Ovary (tissue), 9 donors: ENCODE data around the gene C9orf50. TPM values are rescaled to one million over a fixed set of nuclear protein-coding genes. Genes with fewer than 3 reads are reported as not detected.

Experiments used
- DNase-seq, 5 donors: peaks; one replicate each; pipeline ENCODE4 v3.0.0-alpha.2; 2019 to 2020
- H3K27ac ChIP-seq, 2 donors: fragments of 200-600 bp; one replicate each; pipeline versions ENCODE4 v1.5.1 to v1.8.0; 2019 to 2022
- H3K27me3 ChIP-seq: fragments of 200-600 bp; one replicate; pipeline ENCODE4 v1.8.0; 2022
- H3K36me3 ChIP-seq: fragments of 200-600 bp; sonication (generic); one replicate; pipeline ENCODE4 v1.5.1; 2019
- H3K4me1 ChIP-seq: one replicate; pipeline ENCODE4 v1.8.1; 2013; ENCODE audit warnings: mild to moderate bottlenecking, moderate library complexity; ENCODE audit not compliant: insufficient read depth
- H3K4me3 ChIP-seq: fragments of 200-600 bp; sonication (generic); one replicate; pipeline ENCODE4 v1.5.1; 2017
- H3K9me3 ChIP-seq, 2 donors: fragments of 200-600 bp in 1 of 2; sonication (generic) in 1 of 2; one replicate each; pipeline versions ENCODE4 v1.5.1 to v1.8.1; 2013 to 2019; ENCODE audit warnings: mild to moderate bottlenecking in 1 of 2, moderate library complexity in 1 of 2
- CTCF ChIP-seq, 3 donors: fragments of 450-650 bp in 2 of 3; fragments of 200-600 bp in 1 of 3; IDR thresholded peaks; one replicate each; pipeline versions ENCODE4 v1.5.1 to v1.8.0; 2016 to 2022; ENCODE audit warnings: antibody characterized with exemption in 3 of 3, mild to moderate bottlenecking in 1 of 3
- EP300 ChIP-seq: sonication (generic); formaldehyde crosslinking; IDR thresholded peaks from one replicate; pipeline ENCODE4 v1.6.1; 2017; ENCODE audit warnings: antibody characterized with exemption
- POLR2A ChIP-seq: fragments of 450-650 bp; IDR thresholded peaks from one replicate; pipeline ENCODE4 v1.6.1; 2017; ENCODE audit warnings: antibody characterized with exemption, mild to moderate bottlenecking, moderate library complexity
- WGBS, 3 donors: extraction: QIAGEN DNeasy Blood & Tissue Kit in 1 of 3; methylation state at CpG; one replicate each; pipeline versions ENCODE4 v1.1.5 to v1.1.7; 2013 to 2017; 5-methylcytosine and 5-hydroxymethylcytosine counted together
- intact Hi-C, 4 donors: fragments of 100-400 bp; cut with DNase I; formaldehyde crosslinking; loops; one replicate each; pipeline versions ENCODE4 v1.11.0 to v1.15.1; 2022 to 2023
- polyA plus RNA-seq, 2 donors: library from polyadenylated mRNA; stranded (reverse); fragments of 200-250 nt in 1 of 2; fragments of 350-450 nt in 1 of 2; fragmentation: Illumina TruSeq in 1 of 2; extraction: RNeasy Lipid Tissue Mini Kit (QIAGEN cat#74804) in 1 of 2; gene quantifications; one replicate each; pipeline ENCODE4 v1.2.3, GENCODE V29; 2013 to 2014
- total RNA-seq, 7 donors: library from RNA; depleted of rRNA in 2 of 7; stranded (reverse); fragments of >200 nt in 2 of 7; fragmentation: NEBNext Ultra II Directional in 3 of 7; extraction: Animal tissue kit (Norgen Biotek cat#: 25700) in 3 of 7; gene quantifications; one replicate each; pipeline versions ENCODE4 v1.1.0 to v1.2.4, GENCODE V29; 2016 to 2023
- donor health status: DM: no; HTN: no; CAD: no; lungs with moderate emphysema.
- donor health status: DM: no; HTN: no; CAD: no.
- donor health status: Bipolar disorder and iron deficiency.
- donor health status: DM: yes; HTN: yes; CAD: no.
- donor health status: DM: no; HTN: no; CAD: no.
- donor health status: DM: yes; HTN: yes; CAD: no.

Gene C9orf50
- total and polyA plus RNA-seq, 9 donors: 0.07 to 1.1 (median 0.30) TPM; not detected in 6

GRCh38 chr9:129568560-129569501 lies 52.1 kb downstream of the C9orf50 start:
- DNase-seq: peak; percentile 71 to 83 (median 80)
- H3K36me3 ChIP-seq: no peaks in the 10 kb centered on the region
- intact Hi-C loops: no loop called here
- peak overlapping the region; percentile 47 for H3K4me3 ChIP-seq
- H3K9me3 ChIP-seq: no peaks in the 10 kb centered on the region
- peak overlapping the region; percentile 67 to 91 for H3K27ac ChIP-seq
- H3K4me1 ChIP-seq: peaks cover 18% of the 10 kb centered on the region
- H3K27me3 ChIP-seq: no peaks in the 10 kb centered on the region
- TF ChIP-seq POLR2A (no peak), CTCF (IDR thresholded peaks at IDR 0.05) (no peak), EP300 (no peak)
- 1 to 4% (median 3%) methylated on average over 45 to 92 of the region's 92 CpGs for WGBS, 3 donors

DNA sequence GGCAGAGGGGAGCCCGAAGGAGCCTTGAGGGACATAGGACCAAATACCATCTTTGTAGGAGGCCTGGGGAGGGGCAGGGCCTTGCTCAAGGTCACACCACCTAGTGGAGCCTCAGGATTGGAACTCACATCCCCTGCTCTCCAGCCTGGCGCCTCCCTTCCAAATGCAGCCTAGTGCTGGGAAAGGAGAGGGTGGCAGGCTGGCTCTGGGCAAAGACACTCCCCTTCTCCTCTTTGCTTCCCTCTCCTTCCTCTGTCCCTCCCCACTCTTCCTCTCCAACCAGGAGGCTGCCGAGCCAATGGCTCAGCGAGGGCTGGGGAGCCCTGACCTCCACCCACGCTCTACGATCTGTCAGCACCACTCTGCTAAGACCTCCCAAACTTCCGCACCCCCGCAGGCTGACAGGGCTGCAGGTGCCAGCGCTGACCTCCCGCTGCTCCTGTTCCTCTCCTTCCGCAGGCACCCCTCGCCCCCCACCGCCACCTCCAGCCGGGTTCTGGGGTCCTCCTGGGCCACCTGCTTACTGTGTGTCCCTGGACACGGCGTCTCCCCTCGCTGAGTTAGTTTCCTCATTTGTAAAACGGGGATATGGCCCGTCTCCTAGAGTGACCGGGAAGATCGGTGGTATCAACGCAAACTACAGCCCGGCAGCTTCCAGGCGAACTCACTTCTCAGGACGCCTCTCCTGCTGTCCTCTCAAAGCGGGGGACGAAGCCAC lies 52.9 kb downstream of the C9orf50 start:
- no peaks in the 10 kb centered on the region for H3K36me3 ChIP-seq
- H3K4me1 ChIP-seq: peaks cover 18% of the 10 kb centered on the region
- peak; percentile 43 to 68 (median 62) for DNase-seq
- no peak for TF ChIP-seq EP300
- H3K9me3 ChIP-seq: no peaks in the 10 kb centered on the region
- intact Hi-C loops: no loop called here
- peak overlapping the region; percentile 67 to 91 for H3K27ac ChIP-seq
- no peaks in the 10 kb centered on the region for H3K27me3 ChIP-seq
- H3K4me3 ChIP-seq: peak overlapping the region; percentile 47
- WGBS, 3 donors: 4 to 7% (median 4%) methylated on average over 24 to 27 of the region's 27 CpGs

DNA sequence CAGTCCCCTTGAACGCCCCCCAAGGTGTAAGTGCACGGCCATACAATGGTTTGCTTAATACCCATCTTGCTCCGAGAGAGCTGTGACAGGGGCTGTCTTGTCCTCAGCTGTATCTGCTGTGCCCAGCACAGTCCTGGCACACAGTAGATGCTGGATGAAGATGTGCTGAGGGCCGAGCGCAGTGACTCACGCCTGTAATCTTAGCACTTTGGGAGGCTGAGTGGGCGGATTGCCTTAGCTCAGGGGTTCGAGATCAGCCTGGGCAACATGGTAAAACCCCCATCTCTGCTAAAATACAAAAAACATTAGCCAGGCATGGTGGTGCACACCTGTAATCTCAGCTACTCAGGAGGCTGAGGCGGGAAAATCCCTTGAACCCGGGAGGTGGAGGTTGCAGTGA lies 53.6 kb downstream of the C9orf50 start:
- DNase-seq: no peak
- intact Hi-C loops: no loop called here
- Histone ChIP-seq H3K27me3 (no peaks in the 10 kb centered on the region), H3K9me3 (no peaks in the 10 kb centered on the region), H3K4me3 (no peak overlapping the region), H3K4me1 (peaks cover 18% of the 10 kb centered on the region), H3K27ac (peak overlapping the region in 1 of 2 donors; percentile 91), H3K36me3 (no peaks in the 10 kb centered on the region)
- TF ChIP-seq POLR2A: no peak
- no peak for TF ChIP-seq CTCF (IDR thresholded peaks at IDR 0.05)
- TF ChIP-seq EP300: no peak
- 80 to 84% (median 80%) methylated on average over 10 of the region's 10 CpGs for WGBS, 3 donors

- DNase-seq: no peak
- H3K36me3 ChIP-seq: no peaks in the 10 kb centered on the region
- peaks cover 20% of the 10 kb centered on the region for H3K4me1 ChIP-seq
- TF ChIP-seq CTCF (IDR thresholded peaks at IDR 0.05) (no peak), EP300 (no peak), POLR2A (no peak)
- H3K9me3 ChIP-seq: no peaks in the 10 kb centered on the region
- H3K27ac ChIP-seq: no peak overlapping the region
- no peak overlapping the region for H3K4me3 ChIP-seq
- H3K27me3 ChIP-seq: no peaks in the 10 kb centered on the region
- 91 to 96% (median 93%) methylated on average over 25 of the region's 25 CpGs for WGBS, 3 donors
- intact Hi-C loops: no loop called here
These were observed 54.2 kb downstream of the C9orf50 start for GRCh38 chr9:129566563-129567266.
